NCI-H2196 treated with DMSO at 0.1 percent for 48 hours (cell line): ENCODE data around the gene ST7L.
"Not testable (repeated sequence)": the region's sequence is repeated elsewhere in the genome, so short reads cannot be mapped to it uniquely, and the experiment has no call there.

Source experiments
- DNase-seq: peaks from one replicate; lab custom pipeline; 2025; ENCODE audit not compliant: unreplicated experiment; lab: John Stamatoyannopoulos, UW

The ST7L gene, protein sequence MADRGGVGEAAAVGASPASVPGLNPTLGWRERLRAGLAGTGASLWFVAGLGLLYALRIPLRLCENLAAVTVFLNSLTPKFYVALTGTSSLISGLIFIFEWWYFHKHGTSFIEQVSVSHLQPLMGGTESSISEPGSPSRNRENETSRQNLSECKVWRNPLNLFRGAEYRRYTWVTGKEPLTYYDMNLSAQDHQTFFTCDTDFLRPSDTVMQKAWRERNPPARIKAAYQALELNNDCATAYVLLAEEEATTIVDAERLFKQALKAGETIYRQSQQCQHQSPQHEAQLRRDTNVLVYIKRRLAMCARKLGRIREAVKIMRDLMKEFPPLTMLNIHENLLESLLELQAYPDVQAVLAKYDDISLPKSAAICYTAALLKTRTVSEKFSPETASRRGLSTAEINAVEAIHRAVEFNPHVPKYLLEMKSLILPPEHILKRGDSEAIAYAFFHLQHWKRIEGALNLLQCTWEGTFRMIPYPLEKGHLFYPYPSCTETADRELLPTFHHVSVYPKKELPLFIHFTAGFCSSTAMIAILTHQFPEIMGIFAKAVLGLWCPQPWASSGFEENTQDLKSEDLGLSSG

DNA sequence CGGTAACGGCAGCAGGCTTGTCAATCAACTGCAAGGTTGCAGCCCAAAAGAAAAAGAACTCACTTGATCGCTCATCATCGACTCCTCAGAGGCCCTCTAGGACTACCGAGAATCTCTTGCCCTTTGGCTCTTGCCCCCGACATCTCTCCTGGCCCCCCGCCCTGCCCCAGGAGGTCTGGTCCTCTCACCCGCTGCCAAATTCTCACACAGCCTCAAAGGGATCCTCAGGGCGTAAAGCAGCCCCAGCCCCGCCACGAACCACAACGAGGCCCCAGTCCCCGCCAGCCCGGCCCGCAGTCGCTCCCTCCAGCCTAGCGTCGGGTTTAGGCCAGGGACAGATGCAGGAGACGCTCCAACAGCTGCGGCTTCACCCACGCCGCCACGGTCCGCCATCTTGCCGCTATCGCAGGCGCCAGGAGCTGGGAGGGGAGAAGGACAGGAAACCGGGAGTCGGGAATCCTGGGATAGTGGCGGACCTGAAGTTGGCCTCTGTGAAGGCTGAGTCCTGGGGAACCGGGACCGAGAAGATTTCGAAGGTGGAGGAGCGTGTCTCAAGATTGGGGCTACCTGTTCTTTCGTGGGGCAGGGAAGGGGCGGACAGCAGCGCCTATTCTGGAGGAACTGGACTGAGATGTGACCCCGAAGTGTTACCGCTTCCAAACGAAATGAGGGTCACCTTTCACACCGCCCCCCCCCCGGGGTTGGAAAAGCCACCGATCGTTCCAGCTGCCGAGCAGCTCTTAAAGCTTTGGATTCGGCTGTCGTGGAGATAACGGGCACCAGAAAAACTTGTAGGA is at the start of gene ST7L:
Gene ST7L, minus strand, starts transcription at position 421 of the 797 bp plus-strand sequence. Its CDS starts 28 bp downstream, at position 393.
- DNase-seq: peak; percentile 61

DNA sequence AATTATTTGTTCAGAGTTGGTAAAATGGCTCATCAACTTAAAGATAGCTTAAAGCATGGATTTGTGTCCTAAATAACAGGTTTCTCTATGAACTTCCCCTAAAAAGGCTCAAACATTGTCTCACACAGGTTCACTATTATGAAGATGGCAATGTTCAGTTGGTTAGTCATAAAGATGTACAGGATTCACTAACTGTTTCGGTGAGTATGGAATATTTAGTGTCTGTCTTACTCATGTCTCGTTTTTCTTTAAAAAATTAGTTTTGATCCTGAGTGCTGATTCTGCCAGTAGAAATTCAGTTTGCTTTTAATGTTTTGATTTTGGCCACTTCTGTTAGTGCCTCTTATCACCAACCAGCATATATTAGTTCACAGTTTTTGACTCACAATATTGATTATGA is 48.0 kb upstream of the ST7L start:
- DNase-seq: no peak

DNA sequence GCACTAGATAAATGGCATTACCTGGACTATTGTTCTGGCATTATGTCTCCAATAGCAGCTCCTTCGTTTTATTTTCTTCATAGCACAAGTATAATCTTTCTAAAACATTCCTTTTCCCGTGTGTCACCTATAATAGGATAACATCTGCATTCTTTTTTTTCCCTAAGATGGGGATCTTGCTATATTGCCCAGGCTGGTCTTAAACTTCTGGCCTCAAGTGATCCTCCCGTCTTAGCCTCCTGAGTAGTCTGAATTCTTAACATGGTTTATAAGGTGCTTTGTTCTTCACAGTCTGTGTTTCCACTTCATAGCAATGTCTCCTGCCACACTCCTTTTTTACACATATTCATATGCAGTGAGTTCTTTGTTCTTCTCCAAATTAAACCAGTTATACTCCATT is 46.9 kb upstream of the ST7L start:
- DNase-seq: no peak

DNA sequence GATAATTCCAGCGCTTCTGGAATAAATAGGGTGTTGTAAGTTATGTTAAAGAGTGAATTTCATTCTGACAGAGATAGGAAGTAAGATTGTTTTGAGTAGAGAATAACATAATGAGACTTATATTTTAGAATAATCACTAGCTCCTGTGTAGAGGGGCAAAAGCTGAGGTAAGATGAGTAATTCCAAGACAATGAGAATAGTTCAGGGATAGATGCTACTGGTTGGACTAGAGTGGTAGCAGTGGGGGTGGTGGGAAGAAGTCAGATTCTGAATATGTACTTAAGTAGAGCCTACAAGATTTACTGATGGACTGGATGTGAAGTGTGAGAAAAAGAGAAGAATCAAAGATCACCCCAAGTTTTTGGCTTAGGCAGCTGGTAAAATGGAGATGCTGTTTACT is 32.3 kb upstream of the ST7L start:
- DNase-seq: no peak

DNA sequence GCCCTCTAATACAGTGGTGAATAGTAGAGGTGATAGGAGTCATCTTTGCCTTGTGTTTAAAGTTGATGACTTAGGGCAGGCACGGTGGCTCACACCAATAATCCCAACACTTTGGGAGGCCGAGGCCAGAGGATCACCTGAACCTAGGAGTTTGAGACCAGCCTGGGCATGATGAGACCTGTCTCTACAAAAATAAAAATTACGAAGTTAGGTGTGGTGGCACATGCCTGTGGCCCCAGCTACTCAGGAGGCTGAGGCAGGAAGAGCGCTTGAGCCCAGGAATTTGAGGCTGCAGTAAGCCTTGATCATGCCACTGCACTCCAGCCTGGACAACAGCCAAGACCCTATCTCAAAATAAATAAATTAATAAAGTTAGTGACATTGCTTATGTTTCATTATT is 27.3 kb upstream of the ST7L start:
- DNase-seq: no peak

DNA sequence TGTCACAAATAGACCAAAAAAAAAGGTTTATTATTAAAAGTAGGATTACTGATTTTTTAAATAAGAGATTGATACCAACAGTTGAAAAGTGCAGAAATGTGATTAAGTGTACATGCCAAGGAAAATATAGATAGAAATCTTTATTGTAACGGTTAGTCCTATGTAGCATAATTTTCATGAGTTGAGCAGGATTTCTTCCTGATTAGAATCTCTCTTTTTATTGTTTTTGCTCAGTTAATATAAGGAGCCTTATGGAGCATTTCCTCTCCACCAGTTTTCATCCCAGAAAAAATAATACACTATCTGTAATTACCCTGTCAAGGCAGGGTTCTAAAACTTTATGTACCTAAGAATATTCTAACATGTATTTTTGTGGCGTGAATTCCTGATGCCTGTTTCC is 24.1 kb upstream of the ST7L start:
- no peak for DNase-seq

DNA sequence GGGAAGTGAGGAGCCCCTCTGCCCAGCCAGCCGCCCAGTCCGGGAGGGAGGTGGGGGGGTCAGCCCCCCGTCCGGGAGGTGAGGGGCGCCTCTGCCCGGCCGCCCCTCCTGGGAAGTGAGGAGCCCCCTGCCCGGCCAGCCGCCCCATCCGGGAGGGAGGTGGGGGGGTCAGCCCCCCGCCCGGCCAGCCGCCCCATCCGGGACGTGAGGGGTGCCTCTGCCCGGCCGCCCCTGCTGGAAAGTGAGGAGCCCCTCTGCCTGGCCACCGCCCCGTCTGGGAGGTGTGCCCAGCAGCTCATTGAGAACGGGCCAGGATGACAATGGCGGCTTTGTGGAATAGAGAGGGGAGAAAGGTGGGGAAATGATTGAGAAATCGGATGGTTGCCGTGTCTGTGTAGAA is 21.5 kb upstream of the ST7L start:
- not testable (repeated sequence) for DNase-seq

DNA sequence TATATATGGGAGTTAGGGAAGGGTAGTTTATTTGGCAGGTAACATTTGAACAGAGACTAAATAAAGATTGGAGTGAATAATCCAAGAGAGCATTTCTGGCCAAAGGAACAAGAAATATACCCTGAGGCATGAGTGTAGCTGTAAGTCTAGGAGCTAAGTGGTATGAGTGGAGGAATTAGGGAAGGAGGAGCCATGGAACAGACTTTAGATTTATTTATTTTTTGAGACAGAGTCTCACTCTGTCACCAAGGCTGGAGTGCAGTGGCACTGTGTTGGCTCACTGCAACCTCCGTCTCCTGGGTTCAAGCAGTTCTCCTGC is 19.1 kb upstream of the ST7L start:
- DNase-seq: no peak

DNA sequence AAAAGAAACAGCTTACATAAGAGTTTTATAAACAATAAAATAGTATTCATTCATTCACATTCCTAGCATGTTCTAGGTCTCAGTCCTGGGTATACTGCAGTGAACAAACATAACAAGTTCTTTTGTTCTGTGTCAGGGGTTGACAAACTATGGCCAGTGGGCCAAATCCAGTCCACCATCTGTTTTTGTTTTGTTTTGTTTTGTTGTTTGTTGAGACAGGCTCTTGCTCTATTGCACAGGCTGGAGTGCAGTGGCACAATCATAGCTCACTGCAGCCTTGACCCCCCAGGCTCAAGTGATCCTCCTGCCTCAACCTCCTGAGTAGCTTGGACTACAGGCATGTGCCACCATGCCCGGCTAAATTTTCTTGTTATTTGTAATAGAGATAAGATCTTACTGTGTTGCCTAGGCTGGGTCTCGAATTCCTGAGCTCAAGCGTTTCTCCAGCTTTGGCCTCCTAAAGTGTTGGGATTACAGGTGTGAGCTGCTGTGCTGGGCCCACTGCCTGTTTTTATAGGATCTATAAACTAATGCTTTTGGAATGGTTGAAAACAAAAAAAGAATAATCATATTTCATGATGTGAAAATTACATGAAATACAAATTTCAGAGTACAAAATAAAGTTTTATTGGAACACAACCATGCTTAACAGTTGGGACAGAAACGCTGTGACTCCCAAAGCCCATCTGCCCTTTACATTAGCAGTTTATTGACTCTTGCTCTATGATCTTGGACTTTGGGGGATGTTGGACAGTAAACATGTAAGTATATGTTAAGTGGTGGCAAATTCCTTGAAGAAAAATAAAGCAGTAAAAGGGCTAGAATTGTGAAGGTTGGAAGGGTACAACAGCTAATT is 18.5 kb upstream of the ST7L start:
- no peak for DNase-seq

DNA sequence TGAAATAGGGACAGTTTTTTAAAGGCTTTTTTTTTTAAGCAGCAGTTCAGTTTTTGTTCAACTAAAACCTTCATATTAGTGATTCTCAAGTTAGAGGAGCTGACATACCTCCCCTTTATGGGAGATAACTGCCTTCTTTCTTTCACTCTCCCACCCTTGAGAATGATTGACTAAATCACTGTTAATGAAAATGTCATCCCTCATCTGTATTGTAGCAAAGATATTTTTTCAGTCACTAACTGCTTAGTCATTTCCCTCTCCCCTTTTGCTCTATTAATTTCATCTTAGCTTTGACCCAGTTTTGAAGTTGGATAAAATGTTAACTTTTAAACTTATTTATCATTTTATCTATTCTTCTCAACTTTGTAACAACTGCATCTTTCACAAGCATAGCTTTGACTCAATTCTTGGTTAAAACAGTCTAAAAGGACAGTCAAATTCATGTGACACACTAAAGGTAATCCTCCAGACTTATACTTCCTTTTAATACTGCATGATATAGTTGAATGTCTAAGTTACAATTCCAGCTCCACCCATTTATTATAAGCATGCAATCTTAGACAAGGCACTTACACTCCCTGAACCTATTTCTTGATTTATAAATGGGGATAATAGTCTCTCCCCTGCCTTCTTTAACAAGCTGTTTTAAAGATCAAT is 17.8 kb upstream of the ST7L start:
- DNase-seq: no peak

DNA sequence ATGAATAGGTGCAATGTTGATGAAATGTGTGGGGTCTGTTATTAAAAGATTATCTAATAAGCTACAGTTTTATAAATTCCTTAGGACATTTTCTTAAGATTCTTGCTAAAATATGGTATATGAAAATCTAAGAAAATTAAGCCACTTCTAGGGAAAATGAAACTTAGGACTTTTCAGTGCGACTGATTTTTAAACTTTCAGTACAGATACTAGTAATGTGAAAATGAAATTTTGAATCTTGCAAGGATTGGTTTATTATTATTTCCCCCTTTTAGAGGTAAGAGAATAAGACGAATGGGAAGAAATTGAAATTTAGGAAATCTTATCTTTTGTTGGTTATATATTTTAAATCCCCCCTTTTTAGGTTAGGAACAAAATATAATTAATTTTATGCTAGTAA is 17.1 kb upstream of the ST7L start:
- no peak for DNase-seq

DNA sequence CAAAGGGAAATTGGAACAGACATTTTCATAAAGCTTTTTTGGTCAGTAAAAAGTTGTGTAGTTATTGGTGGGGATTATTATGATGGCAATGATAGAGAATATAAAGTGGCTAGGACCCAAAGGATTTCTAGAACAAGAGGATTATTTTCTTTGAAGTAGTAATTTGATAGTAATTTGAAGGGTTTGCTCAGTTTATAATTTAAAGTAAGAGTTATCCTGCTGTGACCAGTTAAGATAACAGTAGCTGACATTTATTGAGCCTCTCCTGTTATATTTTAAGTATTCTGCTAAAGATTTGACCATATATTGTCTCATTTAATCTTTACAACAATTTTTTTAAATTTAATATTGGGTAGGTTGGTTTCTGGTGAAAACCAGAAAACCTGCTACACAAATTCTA is 15.4 kb upstream of the ST7L start:
- no peak for DNase-seq

DNA sequence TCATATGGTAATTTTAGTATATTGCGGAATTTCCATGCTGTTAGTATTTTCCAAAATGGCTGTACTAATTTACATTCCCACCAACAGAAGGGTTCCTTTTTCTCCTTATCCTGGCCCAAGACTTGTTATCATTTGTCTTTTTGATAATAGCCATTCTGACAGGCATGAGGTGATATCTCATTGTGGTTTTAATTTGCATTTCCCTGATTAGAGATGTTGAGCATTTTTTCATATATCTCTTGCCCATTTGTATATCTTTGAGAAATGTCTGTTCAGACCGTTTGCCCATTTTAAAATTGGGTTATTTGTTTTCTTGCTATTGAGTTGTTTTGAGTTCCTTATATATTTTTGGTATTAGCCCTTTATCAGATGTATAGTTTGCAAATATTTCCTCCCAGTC is 14.7 kb upstream of the ST7L start:
- DNase-seq: no peak

DNA sequence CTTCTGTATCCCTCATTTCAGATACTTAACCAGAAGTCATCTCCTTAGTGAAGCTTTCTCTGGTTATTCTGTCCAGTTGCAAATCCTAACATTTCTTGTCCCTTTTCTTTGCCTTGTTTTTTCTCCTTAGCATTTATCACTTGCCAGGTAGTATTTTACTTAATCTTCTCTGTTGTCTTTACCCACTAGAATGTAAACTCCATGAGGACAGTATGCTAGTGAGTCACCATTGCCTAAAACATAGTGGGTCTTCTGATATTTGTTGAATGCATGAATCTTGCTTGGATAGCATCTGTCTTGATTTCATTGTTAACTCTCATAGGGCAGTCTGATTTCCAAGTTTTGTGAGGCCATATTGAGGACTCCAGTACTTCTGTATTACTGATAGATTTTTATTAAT is 10.3 kb upstream of the ST7L start:
- no peak for DNase-seq

DNA sequence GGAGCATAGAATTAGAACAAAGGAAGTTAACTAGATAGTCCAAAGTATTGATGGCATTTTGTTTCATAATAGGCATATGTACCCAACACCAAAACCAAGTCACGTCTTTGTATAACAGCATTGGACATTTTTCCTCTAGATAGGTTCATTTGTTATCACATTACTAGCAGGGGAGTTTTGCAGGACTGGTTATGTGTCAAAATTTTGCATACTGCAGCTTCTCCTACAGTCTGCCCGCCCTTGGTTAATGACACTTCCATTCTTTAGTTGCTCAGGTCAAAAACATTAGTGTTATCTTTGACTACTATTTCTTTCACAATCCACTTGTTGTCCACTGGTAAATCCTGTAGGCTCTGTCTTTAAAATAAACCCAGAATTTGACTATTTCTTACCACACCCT is 9.6 kb upstream of the ST7L start:
- DNase-seq: no peak

DNA sequence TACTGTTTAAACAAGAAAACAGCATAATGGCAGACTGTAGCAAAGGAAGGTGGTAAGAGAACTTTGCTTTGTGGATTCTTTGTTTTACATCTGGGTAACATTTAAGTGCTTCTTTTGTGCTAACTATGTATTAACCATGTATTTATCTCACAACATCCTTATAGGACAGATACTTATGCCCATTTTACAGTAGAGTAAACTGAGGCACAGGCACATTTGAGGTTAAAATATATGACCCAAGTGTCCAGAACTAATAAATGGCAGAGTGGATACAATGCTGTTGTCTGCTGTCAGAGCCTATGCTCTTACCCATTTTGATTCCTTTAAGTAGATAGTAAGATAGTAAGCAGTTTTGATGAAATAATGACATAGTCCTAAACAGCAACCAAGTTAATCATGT is 7.9 kb upstream of the ST7L start:
- no peak for DNase-seq

DNA sequence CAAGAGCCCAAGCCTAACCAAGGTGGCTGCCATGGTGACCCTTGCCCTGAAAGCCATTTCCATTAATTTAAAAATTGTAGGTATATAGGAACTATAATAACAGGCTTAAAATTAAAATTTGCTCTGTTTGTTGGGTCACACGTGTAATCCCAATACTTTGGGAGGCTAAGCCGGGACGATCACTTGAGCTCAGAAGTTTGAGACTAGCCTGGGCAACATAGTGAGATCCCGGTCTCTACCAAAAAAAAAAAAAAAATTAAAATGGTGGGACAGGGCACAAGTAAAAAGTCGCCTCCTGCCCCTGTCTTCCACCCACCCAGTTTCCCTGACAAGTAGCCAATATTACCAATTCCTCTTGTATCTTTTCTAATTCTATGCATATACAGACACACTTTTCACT is 7.3 kb upstream of the ST7L start:
- no peak for DNase-seq

DNA sequence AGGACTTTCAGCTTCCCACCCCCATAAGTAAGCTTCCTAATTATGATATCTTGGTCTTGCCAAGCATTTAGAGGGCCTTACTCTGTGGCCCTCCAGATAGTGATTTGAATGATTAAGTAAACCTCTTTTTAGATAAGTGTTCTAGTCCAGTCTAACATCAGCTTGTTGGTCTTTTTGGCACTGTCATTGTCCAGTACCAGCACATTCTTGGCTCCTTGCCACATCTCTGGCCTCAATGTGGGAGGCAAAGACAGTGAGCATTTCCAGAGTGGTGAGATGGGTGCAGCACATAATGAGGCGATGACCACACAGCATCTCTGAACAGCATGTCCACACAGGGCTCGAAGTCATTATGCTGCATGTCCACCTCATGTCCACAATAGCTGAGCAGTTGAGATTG is 6.8 kb upstream of the ST7L start:
- no peak for DNase-seq

DNA sequence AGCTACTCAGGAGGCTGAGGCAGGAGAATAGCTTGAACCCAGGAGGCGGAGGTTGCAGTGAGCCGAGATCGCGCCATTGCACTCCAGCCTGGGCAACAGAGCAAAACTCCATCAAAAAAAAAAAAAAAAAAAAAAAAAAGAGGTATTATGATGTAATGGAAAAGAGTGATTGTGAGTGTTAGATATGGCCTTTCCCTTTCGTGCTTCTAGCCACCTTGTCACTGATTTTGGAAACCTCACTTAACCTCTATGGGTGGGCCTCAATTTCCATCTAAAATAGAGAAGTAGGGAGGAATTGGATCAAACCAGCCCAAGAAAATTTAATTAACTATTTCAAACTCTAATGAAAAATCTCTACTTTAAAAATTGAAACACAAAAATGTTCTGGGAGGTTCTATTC is 5.6 kb upstream of the ST7L start:
- DNase-seq: not testable (repeated sequence)

DNA sequence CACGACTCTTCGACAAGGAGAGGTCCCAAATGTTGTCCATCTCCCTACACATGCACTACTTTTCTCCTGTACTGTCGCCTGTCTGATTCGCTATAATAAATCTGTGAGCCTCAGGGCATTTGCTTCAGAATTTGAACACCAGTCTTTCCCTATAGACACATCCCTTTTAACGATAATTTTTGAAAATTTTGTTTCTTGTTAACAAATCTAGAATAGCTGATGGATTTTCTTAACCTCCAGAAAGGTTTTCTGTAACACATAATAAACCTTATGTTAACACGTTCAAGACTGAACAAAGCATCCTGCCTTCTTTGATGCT is 1.4 kb upstream of the ST7L start:
- no peak for DNase-seq
